ENCODE measurements around the gene ADAMTS6.

GRCh38 chr5:65481635-65482295 lies at the start of gene ADAMTS6:
- TF ChIP-seq CTCF (IDR thresholded peaks at IDR 0.05) (no peak), POLR2A (IDR thresholded peaks at IDR 0.05) (peak in 1 of 4 donors; percentile 56)

Measured in esophagus squamous epithelium (tissue), 4 donors.